GM19023 (cell line): ENCODE measurements around the gene CHRM2.

ENCODE experiments used
- ATAC-seq: cut with Tn5 transposase; IDR thresholded peaks from one replicate; pipeline ENCODE4 v1.9.1; 2021; ENCODE audit warnings: mild to moderate bottlenecking, moderate library complexity; ENCODE audit not compliant: unreplicated experiment

The CHRM2 gene

GRCh38 chr7:136891850-136892249, 23.4 kb downstream of the CHRM2 start:
- ATAC-seq: no peak

- no peak for ATAC-seq
Measured at GRCh38 chr7:136894789-136895188, 26.3 kb downstream of the CHRM2 start.

GRCh38 chr7:136897676-136898075, 29.2 kb downstream of the CHRM2 start:
- ATAC-seq: no peak

GRCh38 chr7:136900005-136900404, 31.6 kb downstream of the CHRM2 start:
- no peak for ATAC-seq

- ATAC-seq: no peak
Measured at GRCh38 chr7:136910771-136911170, 42.3 kb downstream of the CHRM2 start.

GRCh38 chr7:136911344-136911743, 42.9 kb downstream of the CHRM2 start:
- ATAC-seq: no peak

- no peak for ATAC-seq
Measured at GRCh38 chr7:136912339-136912738, 43.9 kb downstream of the CHRM2 start.

- no peak for ATAC-seq
Measured at GRCh38 chr7:136914016-136914415, 45.6 kb downstream of the CHRM2 start.

- no peak for ATAC-seq
Measured at GRCh38 chr7:136919820-136920219, 51.4 kb downstream of the CHRM2 start.

GRCh38 chr7:136923111-136923667, 54.7 kb downstream of the CHRM2 start:
- no peak for ATAC-seq

- no peak for ATAC-seq
Measured at GRCh38 chr7:136925044-136925443, 56.6 kb downstream of the CHRM2 start.

- ATAC-seq: no peak
Measured at GRCh38 chr7:136925556-136925955, 57.1 kb downstream of the CHRM2 start.

GRCh38 chr7:136931169-136931867, 62.9 kb downstream of the CHRM2 start:
- ATAC-seq: no peak

GRCh38 chr7:136937436-136937835, 69.0 kb downstream of the CHRM2 start:
- ATAC-seq: no peak

GRCh38 chr7:136938476-136938875, 70.0 kb downstream of the CHRM2 start:
- no peak for ATAC-seq

- ATAC-seq: no peak
Measured at GRCh38 chr7:136940122-136940521, 71.7 kb downstream of the CHRM2 start.

- ATAC-seq: no peak
Measured at GRCh38 chr7:136940917-136941316, 72.5 kb downstream of the CHRM2 start.

- no peak for ATAC-seq
Measured at GRCh38 chr7:136941816-136942215, 73.4 kb downstream of the CHRM2 start.

- ATAC-seq: no peak
Measured at GRCh38 chr7:136942401-136942800, 73.9 kb downstream of the CHRM2 start.

- ATAC-seq: no peak
Measured at GRCh38 chr7:136942994-136943393, 74.5 kb downstream of the CHRM2 start.

GRCh38 chr7:136947347-136947746, 78.9 kb downstream of the CHRM2 start:
- no peak for ATAC-seq

- no peak for ATAC-seq
Measured at GRCh38 chr7:136950331-136950730, 81.9 kb downstream of the CHRM2 start.

GRCh38 chr7:136953386-136953785, 84.9 kb downstream of the CHRM2 start:
- no peak for ATAC-seq
